HG02759 (cell line): ENCODE results near the gene SNAPC4.

Experiments used
- ATAC-seq: cut with Tn5 transposase; IDR thresholded peaks from one replicate; pipeline ENCODE4 v1.9.1; 2021; ENCODE audit warnings: mild to moderate bottlenecking, moderate library complexity; ENCODE audit not compliant: unreplicated experiment

The SNAPC4 gene, protein sequence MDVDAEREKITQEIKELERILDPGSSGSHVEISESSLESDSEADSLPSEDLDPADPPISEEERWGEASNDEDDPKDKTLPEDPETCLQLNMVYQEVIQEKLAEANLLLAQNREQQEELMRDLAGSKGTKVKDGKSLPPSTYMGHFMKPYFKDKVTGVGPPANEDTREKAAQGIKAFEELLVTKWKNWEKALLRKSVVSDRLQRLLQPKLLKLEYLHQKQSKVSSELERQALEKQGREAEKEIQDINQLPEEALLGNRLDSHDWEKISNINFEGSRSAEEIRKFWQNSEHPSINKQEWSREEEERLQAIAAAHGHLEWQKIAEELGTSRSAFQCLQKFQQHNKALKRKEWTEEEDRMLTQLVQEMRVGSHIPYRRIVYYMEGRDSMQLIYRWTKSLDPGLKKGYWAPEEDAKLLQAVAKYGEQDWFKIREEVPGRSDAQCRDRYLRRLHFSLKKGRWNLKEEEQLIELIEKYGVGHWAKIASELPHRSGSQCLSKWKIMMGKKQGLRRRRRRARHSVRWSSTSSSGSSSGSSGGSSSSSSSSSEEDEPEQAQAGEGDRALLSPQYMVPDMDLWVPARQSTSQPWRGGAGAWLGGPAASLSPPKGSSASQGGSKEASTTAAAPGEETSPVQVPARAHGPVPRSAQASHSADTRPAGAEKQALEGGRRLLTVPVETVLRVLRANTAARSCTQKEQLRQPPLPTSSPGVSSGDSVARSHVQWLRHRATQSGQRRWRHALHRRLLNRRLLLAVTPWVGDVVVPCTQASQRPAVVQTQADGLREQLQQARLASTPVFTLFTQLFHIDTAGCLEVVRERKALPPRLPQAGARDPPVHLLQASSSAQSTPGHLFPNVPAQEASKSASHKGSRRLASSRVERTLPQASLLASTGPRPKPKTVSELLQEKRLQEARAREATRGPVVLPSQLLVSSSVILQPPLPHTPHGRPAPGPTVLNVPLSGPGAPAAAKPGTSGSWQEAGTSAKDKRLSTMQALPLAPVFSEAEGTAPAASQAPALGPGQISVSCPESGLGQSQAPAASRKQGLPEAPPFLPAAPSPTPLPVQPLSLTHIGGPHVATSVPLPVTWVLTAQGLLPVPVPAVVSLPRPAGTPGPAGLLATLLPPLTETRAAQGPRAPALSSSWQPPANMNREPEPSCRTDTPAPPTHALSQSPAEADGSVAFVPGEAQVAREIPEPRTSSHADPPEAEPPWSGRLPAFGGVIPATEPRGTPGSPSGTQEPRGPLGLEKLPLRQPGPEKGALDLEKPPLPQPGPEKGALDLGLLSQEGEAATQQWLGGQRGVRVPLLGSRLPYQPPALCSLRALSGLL (N-terminal part only)

DNA sequence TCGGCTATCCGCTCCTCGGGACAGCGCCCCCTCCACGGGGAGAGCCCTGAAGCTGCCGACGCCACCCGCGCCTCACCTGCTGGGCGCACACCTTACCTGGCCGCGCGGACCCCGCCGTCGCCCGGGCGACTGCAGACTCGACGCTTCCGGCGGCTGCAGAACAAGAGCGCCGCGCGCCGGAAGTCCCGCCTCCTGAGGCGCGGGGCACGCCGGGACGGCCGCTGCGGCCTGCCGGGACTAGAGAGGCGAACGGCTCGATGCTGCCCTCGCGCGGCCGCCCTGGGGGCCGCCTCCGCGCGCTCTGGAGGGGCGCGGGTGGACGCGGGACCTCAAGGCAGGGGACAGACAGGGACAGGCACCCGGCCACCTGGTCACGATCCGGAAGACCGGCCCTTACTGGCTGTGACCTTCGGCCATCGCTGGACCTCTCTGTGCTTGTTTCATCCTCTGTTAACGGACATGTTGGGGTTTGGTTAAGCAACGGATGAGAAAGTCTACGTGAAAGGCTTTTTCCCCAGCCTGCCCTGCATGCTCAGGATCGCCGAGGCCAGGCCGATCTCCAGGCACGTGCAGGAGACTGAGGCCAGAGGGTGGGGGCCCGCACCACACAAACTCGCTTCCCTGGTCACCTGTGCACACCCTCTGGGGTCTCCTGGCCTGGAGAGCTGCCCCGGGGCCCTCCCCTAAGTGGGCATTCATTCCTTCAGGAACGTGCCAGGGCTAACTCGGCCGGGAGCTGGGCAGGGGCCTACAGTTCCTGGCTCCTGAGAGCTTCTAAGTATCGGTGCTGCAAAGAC lies at the start of gene SNAPC4:
Gene SNAPC4, minus strand, starts transcription at position 133 of the 797 bp plus-strand sequence. CDS start 1,742 bp downstream, outside the sequence.
- ATAC-seq: peak; percentile 76

DNA sequence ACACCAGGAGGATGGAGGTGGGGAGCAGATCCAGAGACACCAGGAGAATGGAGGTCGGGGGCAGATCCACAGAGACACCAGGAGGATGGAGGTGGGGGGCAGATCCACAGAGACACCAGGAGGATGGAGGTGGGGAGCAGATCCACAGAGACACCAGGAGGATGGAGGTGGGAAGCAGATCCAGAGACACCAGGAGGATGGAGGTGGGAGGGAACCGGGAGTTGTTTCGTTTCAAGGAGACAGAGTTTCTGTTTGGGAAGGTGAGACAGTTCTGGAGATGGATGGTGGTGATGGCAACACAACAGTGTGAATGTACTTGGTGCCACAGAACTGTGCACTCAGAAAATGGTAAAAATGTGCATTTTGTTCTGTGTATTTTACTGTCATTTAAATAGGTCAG lies 48.7 kb upstream of the SNAPC4 start:
- no peak for ATAC-seq

DNA sequence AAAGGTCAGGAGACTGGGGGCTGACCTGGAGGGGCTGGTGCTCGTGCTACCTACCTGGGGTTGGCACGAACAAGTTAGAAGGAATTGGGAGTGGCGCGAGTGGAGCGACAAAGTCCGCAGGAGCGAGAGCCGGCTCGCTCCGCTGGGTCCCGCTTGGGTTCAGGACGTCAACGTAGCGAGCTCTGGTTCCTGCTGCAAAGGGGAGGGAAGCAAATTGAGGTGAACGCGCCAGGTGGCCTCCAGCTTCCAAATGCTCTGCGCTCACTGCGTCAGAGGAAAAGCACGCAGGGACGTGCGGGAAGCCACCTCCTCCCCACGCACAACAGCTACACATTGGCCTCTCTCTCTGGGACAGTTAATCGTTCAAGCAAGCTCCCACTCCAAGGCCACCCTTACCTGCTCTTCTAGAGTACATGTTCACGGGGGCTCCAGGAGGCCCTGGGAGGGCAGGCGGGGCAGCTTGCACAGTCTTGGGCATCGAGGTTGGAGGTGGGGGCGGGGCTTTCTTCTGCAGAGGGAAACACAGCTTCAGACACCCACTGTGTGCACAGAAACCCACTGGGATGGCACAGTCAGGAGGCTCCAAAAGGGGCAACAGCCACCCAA lies 47.3 kb upstream of the SNAPC4 start:
- no peak for ATAC-seq

DNA sequence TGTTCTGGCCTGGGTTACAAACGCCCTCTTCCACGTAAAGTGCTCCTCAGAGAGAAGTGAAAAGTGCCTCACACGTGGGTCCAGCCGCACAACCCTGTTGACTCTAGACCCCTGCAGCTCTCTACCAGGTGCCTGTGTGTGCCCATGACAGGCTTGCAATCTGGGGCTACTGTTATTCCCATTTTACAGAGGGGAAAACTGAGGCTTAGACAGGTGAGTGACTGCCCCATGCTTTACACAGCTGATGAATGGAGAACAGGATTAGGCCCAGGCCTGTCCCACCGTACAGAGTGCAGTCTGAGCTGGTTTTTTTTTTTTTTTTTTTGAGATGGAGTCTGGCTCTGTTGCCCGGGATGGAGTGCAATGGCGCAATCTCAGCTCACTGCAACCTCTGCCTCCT lies 45.8 kb upstream of the SNAPC4 start:
- no peak for ATAC-seq

DNA sequence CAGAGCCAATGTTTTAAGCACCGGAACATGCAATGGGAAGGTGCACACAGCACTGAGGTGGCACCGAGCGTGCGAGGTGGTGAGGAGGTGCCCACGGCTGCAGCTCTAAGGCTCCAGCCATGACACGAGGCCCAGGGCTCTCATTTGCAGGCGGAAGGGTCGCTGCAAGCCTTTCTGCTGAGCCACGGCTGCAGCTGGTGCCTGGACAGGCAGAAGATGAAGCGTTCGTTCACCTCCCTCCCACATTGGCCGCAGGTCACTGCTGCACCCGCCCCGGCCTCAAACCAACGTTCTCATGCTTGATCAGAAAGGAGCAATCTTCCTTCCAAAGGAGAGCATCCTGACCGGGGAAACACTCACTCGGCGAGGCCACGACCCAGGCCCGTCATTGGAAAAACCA lies 44.1 kb upstream of the SNAPC4 start:
- ATAC-seq: no peak

DNA sequence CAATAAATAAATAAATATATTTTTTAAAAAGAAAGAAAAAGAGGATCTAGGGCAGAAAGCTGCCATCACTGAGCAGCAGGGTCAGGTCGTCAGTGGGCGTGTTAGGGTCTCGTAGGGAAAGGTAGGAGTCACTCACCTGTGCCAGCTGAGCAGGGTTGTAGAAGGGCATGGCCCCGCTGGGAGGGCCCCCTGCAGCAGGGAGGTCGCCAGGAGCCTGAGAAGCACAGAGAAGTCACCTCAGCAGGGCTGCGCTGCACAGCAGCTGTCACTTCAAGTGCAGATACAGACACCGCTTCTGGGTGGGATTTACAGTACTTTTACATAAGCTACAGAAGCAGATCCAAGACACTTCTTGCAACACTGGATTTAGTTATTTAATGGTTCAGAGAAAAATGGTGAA lies 43.7 kb upstream of the SNAPC4 start:
- no peak for ATAC-seq

DNA sequence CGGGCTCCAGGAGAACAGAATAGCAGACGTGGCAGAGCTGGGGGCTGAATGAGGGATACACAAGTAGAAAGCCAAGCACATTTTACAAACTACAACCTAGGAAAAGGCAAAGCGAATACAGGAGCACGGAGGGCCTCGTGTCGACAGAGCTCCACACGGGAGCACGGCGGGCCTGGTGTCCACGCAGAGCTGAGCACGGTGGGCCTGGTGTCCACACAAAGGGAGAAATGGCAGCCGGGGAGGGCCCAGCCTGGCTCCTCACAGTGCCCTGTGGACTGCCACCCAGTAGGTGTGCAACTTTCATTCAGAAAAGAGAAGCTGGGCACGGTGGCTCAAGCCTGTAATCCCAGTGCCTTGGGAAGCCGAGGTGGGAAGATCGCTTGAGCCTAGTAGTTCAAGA lies 43.1 kb upstream of the SNAPC4 start:
- ATAC-seq: no peak

DNA sequence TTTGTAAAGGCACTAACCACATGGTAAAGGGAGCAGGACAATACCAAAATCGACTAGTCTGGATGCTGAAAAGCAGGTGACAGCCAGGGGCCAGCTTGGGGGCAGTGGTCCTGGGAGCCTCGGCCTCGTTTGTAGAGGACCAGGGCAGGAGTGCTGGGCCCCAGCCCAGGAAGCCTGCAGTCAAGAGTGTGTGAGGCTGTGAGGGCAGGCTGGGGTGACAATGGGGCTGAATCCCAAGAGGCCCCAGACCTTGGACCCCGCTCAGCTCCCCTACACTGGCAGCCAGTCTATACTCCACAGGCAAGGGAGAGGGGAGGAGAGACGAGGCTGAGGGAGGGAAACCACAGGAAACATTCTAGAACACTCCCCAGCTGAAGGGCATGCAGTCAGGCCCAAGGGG lies 42.3 kb upstream of the SNAPC4 start:
- ATAC-seq: no peak

DNA sequence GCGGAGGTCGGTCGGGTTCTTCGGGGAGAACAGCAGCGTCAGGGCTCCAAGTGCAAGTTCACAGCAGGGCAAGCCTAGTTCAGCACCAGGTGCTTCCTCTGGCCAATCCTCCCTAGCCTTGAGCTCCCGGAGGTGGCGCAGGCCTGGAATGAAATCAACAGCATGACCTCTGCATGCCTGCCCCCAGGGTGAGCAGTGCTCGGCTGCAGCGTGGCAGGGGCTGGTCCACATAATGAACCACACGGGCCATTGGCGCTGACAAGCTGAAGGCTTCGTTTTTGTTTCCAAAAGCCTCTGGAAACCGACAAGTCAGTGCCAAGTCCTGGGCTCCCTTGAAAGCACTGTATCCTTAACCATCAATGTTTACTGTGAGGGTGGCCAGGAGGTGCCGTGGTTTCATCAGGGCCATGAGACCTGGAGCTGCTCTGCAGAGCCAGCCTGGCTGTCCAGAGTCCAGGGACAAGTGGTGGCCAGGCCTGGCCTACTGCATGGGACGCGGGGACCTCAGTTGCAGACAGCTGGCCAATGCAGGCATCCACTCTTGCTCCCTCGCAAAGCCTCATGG lies 41.8 kb upstream of the SNAPC4 start:
- ATAC-seq: no peak

DNA sequence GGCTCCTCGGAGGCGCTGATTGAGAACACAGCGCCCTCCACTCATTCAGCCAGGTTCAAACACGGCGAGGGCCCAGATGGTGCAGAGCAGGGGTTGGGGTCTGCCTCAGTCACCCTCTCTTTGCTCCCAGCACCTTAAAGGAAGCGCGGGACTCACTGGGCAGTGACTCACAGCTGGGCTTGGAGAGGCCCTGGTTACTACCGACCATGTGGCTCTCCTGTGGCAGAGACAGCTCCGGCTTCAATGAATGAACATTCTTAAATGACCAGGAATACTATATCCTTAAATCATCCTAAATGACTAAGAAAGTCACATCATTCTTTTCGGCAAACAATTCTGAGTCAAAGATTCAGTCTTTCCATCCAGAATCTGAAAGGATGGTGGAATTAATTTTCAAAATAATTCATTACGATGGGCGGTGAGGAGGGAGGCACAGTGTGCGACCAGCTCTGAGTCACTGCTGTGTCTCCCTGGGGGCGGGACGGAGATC lies 41.3 kb upstream of the SNAPC4 start:
- no peak for ATAC-seq

DNA sequence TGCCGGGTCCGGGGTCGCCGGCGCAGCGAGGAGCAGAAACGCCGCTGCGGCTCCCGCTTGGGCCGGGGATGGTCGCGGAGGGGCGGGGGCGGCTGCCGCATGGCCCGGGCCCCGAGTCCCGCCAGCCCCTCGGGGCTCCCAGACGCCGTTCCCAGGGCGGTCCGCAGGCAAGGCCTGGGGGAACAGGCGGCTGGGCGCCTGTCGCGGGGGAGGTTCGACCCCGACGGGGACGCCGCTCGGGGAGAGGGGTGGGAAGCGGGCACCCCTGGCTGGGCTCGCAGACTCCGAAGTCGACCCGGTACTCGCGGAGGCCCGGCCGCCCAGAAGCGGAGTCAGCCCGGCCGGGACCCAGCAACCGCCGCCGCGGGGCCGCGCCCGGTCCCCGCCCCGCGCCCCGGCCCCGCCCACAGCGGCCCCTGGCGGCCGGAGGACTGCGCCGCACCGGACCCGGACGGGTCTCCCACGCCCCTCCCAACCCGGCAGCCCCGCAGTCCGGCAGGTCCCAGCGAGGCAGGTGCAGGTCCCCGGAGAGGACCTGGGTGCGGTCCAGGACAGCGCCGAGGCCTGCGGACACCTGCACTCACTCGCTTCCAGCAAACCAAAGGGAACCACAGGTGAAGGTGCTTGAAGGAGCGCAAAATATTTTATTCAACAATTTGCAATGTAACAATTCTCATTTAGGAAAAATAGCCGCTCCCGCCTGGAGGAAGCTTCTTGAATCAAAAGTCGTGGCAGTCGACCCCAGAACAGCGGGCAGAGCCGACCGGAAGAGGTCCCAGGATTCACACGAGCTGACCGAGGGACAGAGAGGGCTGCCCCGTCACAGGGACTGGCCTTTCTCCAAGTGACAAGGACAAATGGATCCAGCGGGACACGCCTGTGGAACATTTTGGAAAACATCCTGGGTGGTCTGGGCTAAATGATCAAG lies 39.8 kb upstream of the SNAPC4 start, which contains the start of gene INPP5E:
Gene INPP5E, minus strand, starts transcription at position 365 of the 928 bp plus-strand sequence. CDS start 426 bp downstream, outside the sequence.
- ATAC-seq: peak; percentile 73

DNA sequence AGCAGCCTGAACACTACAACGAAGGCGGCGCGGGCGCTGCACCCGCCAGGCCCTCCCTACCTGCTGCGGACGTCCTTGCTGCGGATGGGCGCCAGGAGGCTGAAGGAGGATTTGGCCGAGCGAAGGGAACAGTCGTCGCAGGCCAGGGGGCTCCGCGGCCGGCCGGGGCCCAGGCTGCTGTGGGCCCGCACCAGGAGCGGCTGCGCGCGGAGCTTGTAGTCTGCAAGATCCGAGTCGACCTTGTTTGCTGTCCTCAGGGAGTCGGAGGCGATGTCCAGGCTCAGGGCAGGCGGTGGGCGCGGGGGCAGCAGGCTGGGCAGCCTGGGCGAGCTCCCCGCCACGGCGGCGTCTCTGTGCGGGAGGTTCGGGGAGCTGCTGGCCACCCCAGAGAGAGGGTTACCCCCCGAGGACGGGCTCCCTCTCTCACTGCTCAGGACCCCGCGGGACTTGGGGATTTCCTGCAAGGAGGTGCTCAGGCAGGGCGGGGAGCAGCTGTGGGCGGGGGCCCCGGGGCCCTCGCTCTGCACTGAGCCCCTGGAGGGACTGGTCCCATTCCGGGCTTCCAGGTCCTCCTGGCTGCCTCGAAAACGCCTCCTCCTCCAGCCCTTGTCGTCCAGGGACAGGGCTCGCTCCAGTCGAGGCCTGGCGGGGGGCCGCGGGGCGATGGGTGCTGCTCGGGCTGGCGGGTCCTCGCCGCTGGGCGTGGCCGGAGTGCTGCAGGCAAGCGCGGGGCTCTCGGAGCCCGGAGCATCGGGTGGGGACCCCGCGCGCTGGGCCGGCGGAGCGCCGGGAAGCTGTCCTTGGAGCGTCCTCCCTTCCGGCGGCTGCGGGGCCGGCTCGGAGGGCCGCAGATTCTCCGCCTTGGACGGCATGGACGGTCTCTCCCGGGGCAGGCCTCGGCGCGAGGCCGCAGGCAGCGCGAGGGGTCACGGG lies 38.8 kb upstream of the SNAPC4 start:
- ATAC-seq: peak; percentile 52

DNA sequence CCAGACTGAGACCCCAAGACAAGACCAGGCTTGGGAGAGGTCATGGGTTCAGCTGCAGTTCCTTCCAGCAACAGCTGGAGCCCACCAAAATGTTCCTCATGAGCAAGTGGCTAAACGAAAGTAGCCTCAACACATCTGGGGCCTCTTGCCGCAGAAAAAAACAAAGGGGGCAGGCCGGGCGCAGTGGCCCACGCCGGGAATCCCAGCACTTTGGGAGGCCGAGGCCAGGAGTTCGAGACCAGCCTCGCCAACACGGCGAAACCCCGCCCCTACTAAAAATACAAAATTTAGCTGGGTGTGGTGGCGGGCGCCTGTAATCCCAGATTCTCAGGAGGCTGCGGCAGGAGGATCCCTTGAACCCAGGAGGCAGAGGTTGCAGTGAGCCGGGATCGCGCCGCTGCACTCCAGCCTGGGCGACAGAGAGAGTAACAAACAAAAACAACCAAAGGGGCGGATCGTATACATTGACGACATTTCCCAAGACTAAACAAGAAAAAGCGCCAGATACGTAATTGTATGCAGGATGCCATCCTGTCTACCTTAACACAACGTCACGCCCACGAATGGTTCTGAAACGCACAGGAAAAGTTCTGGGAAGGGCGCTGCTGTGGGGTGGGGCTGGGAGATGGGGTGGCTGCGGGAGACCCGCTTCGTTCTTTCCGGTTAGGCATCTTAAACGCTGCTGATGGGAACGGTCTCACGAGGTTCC lies 38.0 kb upstream of the SNAPC4 start:
- no peak for ATAC-seq

DNA sequence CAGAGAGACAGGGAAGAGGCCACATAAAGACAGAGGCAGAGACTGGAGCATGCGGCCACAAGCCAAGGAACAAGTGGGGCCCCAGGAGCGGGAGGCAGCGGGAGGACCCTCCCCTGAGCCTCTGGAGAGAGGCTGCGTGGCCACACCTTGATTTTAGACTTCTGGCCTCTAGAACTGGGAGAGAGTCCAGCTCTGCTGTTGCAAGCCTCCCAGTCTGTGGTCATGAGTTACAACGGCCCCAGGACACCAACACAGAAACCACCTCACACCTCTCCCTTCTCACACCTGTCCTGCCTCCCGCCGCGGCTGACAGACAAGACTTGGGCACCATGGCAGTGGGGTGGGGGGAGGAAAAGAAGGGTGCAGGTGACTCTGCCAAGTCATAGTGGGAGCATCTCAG lies 37.5 kb upstream of the SNAPC4 start:
- ATAC-seq: no peak

DNA sequence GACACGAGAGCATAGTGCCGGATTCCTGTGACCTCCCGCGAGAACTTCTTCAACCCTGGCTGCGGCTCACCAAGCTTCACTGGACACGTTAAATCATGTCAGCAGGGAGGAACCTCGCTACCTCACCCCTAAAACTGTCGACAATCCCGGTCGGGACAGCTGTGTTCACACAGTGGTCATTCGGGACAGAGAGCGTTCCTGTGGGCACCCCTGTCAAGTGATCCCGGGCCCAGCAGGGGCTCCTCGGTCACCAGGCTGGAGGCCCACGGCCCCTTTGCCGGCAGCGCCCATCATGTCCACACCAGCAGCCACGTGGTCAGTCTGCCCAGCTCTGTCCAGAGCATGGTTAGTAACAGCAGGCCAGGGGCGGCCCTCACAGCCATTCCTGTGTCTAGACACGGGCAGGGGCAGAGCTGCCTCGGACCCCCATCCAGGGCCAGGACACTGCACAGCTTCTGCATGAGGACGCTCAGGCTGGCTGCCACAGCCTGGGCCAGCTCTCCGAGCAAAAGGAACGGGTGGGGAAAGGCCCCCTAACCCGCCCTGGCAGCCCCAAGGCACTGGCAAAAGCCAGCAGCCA lies 36.2 kb upstream of the SNAPC4 start:
- ATAC-seq: no peak

DNA sequence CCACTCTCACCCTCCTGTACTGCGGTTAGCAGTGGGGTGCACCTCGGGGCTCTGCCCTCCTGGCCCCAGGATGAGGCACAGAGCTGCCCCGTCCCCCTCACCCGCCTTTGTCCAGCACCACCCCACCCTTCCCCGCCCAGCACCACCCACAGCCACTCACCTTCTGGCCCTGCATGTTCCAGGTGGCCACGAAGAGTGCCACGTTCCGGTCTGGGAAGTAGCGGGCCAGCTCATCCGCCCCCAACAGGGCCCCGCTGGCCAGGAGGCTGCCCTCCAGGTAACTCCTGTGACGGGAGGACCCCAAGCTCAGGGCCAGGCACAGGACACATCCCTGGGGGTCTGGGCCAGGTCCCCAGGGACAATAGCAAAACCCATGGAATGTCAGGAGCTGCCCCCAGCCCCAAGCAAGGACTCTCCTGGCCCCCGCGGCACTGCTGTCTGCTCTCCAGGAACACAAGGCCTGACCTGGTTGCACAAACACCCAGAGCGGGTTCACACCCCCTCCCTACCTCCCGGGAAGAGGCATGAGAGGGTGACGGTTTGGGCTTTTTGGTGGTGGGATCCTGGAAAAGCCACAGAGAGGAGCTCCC lies 34.7 kb upstream of the SNAPC4 start:
- ATAC-seq: no peak
